ENCODE results near the gene GABRB3.
"Not testable (repeated sequence)": the region's sequence is repeated elsewhere in the genome, so short reads cannot be mapped to it uniquely, and the experiment has no call there.

Gene GABRB3

DNA sequence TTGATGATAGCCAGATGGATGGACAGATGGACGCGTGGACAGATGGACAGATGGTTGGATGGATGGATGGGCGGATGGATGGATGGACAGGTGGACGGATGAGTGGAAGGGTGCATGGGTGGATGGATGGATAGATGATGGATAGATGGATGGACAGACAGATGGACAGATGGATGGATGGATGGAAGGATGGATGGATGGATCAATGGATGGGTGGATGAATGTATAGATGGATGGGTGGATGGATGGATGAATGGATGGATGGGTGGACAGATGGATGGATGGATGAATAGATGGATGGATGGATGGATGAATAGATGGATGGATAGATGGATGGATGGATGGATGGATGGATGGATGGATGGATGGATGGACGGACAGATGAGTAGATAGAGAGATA lies 40.9 kb downstream of the GABRB3 start:
- no peak for DNase-seq

- no peak for DNase-seq
Observed at GRCh38 chr15:26729581-26729980, 43.3 kb downstream of the GABRB3 start.

DNA sequence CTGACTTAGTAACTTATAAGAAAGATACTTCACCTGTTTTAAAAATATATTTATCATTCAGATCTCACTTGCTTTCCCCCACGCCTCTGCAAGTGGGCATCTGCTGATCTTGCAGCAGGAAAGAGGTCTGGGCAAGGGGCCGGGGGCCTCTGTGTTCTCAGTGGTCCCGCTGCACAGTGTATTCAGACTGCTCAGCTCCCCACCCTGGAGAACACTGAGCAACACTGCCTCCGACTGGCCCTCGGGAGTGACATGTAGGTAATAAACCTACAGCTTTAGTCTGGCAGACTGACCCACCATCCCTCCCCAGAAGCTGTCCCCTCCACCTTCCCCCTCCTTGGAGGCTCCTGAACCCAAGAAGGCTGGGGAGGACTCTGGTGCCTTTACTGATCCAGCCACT lies 43.8 kb downstream of the GABRB3 start:
- DNase-seq, result no peak

- no peak for DNase-seq
Observed at GRCh38 chr15:26724381-26725150, 48.3 kb downstream of the GABRB3 start.

DNA sequence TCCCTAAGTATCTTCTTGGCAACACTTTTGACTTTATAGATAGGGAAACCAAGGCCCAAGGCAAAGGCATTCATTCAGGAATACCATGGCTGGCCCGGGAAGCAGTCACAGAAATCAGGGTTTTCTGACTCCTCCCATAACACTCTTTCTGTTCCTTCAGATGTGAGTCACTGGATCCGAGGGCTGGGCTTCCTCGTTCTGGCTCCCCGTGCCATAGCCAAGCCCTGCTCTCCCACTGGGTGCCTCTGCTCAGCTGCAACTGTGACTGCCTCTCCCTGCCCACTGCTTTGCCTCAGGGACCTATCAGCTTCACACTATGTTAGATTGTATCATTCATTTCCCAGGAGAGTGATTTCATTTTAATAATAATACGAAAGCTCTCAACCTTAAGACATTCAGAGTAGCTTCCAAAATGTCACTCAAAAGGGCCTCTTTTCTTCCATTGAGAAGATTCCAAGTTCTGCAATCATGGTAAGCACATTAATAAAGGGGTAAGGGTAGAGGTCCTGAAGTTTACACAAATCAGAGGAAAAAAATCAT lies 50.2 kb downstream of the GABRB3 start:
- no peak for DNase-seq

DNA sequence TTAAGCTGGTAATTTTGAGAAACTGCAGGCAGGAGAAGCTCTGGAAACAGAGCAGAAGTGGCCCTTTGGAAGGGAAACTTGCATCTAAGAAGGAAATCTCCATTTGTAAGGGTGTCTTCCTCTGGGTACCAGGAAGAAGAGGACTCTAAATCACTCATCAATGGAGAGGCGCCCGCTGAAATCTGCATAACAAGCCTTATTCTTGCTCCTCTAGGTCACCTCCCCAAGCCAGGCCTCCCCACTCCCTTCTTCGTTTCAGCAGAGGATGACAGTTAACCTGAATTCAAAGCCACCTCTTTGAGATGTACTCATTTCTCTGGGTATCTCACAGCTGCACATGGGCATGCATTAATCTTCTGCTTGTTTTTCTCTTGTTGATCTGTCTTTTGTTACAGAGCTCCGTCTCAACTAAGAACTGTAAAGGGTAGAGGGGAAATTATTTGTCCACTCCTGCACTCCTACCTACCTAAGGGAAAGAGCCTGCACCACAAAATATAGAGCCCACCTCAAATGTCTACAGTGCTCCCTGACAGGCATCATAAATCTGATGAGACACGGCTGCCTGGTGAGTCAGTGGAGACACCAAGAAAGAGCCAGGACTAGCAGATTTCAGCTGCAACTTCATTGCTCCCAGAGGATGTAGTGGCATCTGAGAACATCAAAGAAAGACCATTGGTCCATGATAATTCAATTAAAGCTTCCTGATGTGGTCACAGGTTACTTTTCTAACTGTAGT lies 51.5 kb downstream of the GABRB3 start:
- DNase-seq, result no peak

DNA sequence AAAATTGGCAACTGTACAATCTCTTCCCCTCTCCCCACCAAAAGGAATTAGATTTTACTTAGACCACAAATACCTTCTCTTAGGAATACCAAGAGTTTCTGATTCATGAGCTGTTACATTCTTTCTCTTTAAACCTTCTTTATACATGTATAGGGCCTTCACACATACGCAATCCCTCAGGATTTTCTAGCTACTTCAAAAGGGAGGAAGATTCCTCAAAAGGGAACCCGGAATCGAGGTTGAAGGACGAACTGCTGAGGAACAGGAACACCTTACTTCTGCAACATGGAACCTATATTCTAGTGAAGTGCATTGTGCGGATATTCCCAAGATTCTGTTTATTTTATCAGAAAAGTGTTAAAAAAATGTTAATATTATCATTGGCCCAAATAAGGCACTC lies 52.3 kb downstream of the GABRB3 start:
- no peak for DNase-seq

- not testable (repeated sequence) for DNase-seq
Observed at GRCh38 chr15:26719866-26720265, 53.0 kb downstream of the GABRB3 start.

GRCh38 chr15:26716069-26716468 lies 56.8 kb downstream of the GABRB3 start:
- DNase-seq, result no peak

DNA sequence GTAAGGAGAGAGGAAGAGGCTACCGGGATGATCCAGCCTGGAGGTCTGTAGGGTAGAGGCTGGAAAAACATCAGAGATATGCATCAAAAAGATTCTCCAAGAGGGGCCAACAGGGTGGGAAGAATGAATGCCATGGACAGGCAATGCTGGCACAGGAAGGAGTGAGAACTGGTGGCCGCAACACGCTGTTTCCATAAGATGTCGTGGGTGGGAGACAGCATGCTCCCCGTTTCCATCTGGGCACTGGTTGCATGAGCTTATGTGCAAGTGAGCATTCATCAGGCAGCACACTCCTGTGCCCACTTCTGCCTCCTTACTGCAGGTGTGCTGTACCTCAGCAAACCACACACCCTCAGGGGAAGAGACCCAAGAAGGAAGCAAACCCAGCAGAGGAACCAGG lies 59.4 kb downstream of the GABRB3 start:
- DNase-seq, result no peak

DNA sequence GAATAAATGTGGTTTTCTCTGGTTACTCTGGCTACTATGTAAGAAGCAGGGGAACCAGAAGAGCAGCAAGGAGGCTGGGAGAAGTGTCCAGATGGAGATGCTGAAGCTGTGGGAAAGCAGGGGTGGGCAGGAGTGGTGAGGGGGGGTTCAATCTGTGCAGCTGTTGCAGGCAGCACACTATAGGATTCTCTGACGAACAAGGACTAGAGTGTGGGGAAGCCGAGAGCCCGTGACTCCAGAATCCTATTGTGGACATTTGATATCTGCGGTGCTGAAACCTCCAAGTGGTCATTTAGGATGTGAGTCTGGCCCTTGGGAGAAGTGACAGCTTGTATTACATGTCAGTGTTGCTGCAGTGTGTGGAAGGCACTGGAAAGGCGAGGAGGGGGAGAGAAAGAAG lies 60.5 kb downstream of the GABRB3 start:
- DNase-seq, result no peak

DNA sequence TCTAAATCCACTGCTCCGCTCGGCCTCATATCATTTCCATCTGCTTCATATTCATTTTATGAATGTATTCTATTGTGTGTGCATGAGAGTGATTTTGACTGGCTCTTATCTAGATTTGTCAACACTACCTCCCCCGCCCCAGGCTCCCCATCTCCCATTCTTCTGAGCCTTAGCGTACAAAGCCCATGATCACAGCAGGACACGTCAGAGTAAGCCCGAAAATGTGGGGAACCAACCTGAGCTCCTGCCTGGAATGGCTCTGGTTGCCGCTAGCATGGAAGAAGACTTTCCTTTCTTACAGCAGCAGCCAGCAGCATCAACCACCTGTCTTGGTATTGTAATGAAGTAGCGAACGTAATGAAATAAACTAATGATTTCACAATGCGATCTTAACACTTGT lies 61.4 kb downstream of the GABRB3 start:
- DNase-seq, result no peak

DNA sequence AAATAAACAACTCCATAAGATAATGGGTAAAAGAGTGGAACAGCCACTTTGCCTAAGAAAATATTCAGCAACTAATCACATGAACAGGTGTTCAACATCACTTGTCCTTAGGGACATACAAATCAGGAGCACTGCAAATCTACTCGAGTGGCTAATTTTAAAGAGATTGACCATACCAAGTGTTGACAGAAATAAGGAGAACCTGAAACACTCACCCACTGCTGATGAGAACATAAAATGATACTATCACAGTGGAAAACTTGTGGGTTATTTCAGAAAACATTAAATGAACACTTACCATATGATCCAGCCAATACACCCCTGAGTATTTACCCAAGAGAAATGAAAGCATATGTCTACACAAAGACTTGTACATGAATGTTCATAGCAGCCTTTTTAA lies 70.5 kb downstream of the GABRB3 start:
- no peak for DNase-seq

GRCh38 chr15:26698555-26698954 lies 74.3 kb downstream of the GABRB3 start:
- DNase-seq, result no peak

DNA sequence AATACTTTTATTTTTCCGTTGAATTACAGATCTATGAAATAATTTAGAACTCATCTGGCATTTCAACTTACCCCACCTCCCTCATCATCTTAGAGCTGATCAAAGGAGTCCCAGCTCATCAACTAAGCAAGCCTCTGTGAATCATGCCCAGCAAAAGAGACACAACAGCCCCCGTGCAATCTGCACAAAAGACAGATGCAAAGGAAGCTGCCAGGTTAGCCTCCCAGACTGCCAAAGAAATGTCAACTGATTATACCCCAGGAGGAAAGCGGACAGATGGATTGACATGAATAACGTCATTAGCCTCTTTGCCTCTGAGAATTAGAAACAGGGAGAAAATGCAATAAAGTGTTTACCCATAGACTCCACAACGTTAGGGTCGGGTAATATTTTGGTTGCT lies 75.0 kb downstream of the GABRB3 start:
- no peak for DNase-seq

DNA sequence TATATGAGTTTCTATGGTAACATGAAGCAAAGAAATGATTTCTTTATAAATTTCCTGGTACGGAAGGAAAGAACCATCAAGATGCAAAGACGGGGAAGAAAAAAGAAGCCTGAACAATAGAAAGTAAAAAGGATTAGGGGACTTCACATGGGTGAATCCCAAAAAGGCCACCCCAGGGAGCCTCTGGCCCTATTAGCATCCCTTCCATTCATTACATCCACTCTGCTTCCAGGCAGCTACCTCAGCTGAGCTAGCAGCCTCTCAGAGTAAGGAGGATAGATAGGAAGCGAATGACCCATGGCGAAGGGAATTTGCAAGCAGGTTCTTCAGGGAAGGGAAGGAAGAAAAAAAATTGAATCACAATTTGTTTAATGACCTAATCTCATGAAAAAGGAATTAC lies 81.6 kb downstream of the GABRB3 start:
- DNase-seq, result no peak

GRCh38 chr15:26690778-26691177 lies 82.1 kb downstream of the GABRB3 start:
- DNase-seq, result no peak

- no peak for DNase-seq
Observed at GRCh38 chr15:26689462-26689861, 83.4 kb downstream of the GABRB3 start.

GRCh38 chr15:26686547-26687187 lies 86.2 kb downstream of the GABRB3 start:
- DNase-seq, result no peak

- DNase-seq, result no peak
Observed at GRCh38 chr15:26682598-26683164, 90.2 kb downstream of the GABRB3 start.

DNA sequence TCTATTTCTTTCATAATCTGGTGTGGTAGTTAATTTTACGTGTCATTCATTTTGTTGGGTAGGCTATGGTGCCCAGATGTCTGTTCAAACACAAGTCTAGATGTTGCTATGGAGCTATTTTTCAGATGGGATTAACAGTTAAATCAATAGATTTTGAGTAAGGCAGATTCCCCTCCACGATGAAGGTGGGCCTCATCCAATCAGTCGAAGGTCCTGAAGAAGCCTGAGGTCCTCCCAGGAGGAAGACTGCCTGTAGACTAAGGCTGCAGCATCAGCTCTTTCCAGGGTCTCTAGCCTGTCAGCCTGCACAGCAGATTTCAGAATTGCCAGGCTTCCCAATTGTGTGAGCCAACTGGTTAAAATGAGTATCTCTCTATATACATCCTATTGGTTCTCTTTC lies 92.9 kb downstream of the GABRB3 start:
- DNase-seq, result no peak

DNA sequence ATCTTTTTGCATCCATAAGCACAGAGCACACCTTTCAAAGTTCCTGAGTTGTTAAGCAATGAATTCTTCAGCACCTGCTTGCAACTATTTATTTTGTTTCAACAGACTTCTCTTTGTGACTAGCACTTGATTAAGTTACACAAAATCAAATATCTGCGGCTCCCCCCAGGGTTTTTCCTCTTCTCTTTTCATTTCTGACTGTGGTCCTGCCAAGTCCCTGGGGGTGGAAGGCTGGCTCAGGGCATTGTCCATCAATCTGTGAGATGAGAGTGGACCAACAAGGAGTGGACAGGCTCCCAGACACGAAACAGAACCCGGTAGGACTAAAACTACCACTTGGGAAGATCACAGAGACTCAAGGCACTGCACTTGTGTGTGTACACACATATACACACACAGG lies 96.8 kb downstream of the GABRB3 start:
- no peak for DNase-seq

GRCh38 chr15:26674467-26674866 lies 98.4 kb downstream of the GABRB3 start:
- DNase-seq, result no peak

- no peak for DNase-seq
Observed at GRCh38 chr15:26673445-26673844, 99.4 kb downstream of the GABRB3 start.
